Activated T-cell treated with anti-CD3 and anti-CD28 coated beads, Interleukin-2, amount 50 U/mL, for 48 hours (primary cell): ENCODE data around the gene TRUB2.

Experiments used
- DNase-seq, 2 experiments: peaks; one replicate each; pipeline ENCODE4 v3.0.0-alpha.2; 2020

TRUB2 gene, protein sequence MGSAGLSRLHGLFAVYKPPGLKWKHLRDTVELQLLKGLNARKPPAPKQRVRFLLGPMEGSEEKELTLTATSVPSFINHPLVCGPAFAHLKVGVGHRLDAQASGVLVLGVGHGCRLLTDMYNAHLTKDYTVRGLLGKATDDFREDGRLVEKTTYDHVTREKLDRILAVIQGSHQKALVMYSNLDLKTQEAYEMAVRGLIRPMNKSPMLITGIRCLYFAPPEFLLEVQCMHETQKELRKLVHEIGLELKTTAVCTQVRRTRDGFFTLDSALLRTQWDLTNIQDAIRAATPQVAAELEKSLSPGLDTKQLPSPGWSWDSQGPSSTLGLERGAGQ

GRCh38 chr9:128322404-128323211 is at the start of gene TRUB2, which contains the start of gene COQ4:
TRUB2 (minus strand) TSS chr9:128322447; CDS start chr9:128322408, 39 bp downstream.
COQ4 (plus strand) TSS chr9:128322839; CDS start chr9:128322859, 20 bp downstream.
- DNase-seq = peak; percentile 95

- no peak for DNase-seq
Observed at GRCh38 chr9:128371630-128372117, 49.4 kb upstream of the TRUB2 start.

DNA sequence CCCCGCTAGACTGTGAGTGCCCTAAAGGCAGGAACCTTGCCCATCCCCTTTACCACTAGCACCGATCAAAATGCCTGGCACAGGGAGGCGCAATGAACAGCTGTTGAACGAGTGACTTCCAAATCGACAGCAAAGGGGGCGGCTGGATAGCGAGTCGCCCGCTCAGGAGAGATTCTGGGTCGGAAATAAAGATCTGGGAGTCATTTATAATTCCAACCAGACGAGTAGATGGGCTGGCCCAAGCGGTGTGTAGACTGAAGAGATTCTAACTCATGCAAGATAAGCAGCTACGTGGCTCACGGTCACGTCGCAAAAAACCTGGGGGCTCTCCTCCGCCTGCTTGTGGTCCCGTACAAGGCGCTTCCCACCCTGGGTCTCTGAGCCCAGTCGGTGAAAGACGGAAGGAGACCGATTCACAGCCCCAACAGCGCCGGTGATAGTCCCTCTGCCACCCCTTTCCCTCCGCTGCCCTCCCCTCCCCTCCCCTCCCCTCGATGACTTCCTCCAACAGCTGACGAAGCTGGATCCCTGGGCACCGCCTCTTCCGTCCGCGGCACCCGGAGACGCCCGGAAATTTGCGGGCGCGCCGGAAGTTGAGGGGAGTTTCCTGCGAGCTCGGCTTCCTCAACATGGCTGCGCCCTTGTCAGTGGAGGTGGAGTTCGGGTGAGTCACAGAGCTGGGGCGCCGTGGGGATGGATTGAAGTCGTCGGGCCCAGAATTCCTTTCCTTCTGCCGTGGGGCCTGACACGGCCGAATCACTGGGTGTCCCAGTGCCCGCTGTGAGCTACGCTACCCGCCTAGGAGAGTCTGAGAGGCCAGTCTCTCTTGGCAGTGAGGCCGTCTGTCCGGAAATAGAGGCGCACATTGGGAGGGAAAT is 48.7 kb upstream of the TRUB2 start, which contains the start of gene URM1:
TSS of gene URM1 (plus strand) at position 623 of the 878 bp plus-strand sequence. CDS start at position 630, 7 bp downstream.
- peak; percentile 97 to 98 for DNase-seq

- DNase-seq = no peak
Observed at GRCh38 chr9:128370367-128370751, 48.1 kb upstream of the TRUB2 start.

DNA sequence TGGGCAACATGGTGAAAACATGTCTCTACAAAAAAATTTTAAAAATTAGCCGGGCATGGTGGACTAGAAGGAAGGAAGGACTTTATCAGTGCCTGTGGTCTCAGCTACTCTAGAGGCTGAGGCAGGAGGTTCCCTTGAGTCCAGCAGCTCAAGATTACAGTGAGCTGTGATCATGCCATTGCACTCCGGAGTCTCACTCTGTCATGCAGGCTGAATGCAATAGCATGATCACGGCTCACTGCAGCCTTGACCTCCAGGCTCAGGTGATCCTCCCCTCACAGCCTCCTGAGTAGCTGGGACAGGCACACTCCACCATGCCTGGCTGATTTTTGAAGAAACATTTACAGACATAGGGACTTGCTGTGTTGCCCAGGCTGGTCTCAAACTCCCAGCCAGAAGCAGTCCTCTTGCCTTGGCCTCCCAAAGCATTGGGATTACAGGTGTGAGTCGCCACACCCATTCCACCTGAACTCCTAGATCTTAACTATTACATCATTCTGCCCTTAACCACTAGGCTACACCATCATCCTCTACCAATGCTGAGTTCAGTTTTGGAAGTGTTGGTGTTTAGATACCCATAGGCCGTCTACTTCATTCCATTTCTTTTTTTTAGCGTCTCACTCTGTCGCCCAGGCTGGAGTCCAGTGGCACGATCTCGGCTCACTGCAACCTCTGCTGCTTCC is 46.9 kb upstream of the TRUB2 start:
- no peak for DNase-seq

DNA sequence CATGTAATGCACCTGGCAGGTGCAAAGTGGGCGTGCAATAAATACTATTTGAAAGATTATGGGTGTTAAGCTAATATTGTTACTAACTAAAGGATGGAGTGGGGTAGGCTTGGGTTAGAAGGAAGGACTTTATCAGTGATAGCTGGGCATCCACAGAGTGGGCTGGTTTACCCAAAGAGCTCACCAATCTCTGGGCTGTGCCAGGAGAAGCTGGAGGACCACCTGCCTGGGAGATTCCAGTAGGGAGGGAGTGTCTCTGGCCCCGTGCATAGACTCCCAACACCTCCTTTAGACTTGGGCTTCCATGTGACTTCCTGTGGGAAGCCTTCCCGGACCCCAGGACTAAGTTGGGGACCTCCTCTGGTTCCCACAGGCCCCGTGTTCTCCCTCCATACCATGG is 43.3 kb upstream of the TRUB2 start:
- no peak for DNase-seq

- no peak for DNase-seq
Observed at GRCh38 chr9:128362774-128363173, 40.5 kb upstream of the TRUB2 start.

DNA sequence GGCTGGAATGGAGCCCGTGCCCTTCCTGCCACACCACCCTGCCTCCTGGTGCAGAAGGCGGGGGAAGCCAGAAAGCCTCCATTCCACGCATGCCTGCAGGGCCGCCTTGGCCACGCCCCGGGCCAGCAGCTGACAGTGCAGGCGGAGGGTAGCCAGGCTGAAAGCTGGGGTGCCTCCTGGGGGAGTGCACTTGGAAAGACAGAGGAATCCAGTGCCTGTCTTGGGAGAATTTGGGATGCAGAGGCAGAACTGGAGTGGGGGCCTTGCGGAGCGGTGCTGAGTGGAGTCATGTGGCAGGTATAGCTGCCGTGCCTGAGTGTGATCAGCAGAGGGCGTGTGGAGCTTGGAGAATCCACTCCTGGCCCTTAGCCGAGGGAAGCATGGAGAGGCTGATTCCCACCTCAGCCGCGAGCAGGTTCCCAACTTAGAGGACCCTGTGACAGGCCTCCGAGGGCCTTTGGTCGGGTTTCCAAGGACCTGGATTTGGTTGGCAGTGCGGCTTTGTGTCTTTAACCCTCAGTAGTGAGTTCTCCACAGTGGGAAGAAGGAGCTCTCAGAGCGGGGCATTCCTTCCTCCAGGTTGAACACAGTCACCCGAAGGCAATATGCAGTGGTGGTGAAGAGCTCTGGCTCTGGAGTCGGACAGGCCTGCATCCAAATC is 39.9 kb upstream of the TRUB2 start:
- DNase-seq = peak; percentile 82 to 83

GRCh38 chr9:128361296-128361985 is 39.2 kb upstream of the TRUB2 start:
- no peak for DNase-seq

- DNase-seq = no peak
Observed at GRCh38 chr9:128360826-128361225, 38.6 kb upstream of the TRUB2 start.

DNA sequence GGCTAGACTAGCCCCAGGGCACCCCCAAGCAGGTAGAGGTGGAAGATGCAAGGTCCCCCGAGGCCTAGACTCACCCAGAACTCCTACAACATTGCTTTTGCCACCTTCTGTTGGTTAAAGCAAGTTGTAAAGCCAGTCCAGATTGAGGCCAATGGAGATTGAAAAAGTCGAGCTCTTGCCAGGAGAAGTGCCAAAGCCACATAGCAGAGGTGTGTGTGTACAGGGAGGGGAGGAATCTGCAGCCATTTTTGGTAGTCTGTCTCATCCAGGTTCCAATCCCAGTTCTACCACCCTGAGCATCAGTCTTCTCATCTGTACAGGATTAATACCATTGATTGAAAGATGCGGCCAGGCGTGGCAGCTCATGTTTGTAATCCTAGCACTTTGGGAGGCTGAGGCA is 36.6 kb upstream of the TRUB2 start:
- no peak for DNase-seq

GRCh38 chr9:128358090-128358489 is 35.8 kb upstream of the TRUB2 start:
- no peak for DNase-seq

GRCh38 chr9:128355451-128355850 is 33.2 kb upstream of the TRUB2 start:
- DNase-seq = no peak

- no peak for DNase-seq
Observed at GRCh38 chr9:128349772-128350171, 27.5 kb upstream of the TRUB2 start.

GRCh38 chr9:128349125-128349524 is 26.9 kb upstream of the TRUB2 start:
- no peak for DNase-seq

DNA sequence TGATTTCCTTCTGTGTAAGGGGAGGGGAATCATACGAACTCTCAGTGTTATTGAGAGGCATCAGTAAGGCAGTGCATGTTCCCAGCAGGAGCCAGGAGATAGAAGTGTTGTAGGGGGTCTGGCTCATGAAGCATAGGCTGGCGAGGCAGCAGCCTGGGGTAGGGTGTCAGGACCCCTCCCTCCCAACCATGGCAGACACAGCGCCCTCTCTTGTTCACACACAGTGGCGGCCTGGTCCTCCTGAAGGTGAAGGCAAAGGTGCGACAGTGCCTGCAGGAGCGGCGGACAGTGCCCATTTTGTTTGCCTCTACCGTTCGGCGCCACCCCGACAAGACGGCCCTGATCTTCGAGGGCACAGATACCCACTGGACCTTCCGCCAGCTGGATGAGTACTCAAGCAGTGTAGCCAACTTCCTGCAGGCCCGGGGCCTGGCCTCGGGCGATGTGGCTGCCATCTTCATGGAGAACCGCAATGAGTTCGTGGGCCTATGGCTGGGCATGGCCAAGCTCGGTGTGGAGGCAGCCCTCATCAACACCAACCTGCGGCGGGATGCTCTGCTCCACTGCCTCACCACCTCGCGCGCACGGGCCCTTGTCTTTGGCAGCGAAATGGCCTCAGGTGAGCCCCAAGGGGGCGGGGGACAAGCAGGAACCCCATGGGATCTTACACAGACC is 22.8 kb upstream of the TRUB2 start:
- DNase-seq = no peak

DNA sequence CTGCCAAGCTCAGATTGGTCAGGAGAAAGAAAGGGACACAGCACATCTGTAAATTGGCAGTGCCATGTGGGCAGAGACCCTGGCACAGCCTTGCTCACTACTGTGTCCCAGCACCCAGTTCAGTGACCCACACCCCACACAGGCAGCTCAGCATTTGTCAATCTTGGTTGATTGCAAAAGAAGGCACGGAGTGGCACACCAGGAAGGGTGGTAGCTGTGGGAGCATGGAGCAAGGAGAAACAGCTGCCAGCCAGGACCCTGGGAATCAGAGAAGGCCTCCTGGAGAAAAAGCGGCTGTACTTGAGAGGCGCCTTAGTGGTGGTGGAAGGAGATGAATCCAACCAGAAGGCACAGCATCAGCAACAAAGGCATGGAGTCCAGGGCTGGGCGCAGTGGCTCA is 21.6 kb upstream of the TRUB2 start:
- DNase-seq = no peak

DNA sequence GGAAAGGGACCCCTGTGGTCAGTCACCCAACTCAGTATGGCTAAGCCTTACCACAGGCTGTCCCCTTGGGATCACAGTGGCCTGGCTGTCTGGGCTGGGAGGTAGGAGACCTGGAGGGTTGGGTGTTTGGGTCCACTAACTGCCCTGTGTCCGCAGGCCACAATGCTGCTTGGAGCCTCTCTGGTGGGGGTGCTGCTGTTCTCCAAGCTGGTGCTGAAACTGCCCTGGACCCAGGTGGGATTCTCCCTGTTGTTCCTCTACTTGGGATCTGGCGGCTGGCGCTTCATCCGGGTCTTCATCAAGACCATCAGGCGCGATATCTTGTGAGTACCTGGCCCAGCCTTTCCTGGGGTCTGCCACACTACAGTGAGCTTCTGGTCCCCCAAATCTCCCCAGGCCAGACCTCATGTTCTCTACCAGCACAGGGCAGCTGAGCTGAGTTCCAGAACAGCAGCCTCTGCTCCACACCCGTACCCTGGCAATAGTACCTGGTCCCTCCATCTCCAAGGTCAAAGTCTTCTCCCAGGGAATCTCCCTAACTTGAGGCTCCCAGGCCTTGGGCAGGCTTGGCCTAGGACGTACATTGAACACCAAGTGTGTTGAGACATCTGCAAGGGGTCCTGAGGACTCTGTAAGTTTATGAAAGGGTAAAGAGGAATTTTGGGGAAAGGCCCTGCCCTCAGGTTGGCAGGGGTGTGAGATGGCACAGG is 20.9 kb upstream of the TRUB2 start:
- DNase-seq = no peak

GRCh38 chr9:128341435-128341849 is 19.2 kb upstream of the TRUB2 start:
- DNase-seq = peak; percentile 81 to 84
